GM18867 (cell line): ENCODE results near the gene NPC1.

Source experiments
- ATAC-seq: cut with Tn5 transposase; IDR thresholded peaks from one replicate; pipeline ENCODE4 v1.9.1; 2021; ENCODE audit warnings: mild to moderate bottlenecking, moderate library complexity; ENCODE audit not compliant: unreplicated experiment

NPC1 gene

GRCh38 chr18:23550898-23551297, 35.4 kb downstream of the NPC1 start:
- ATAC-seq = no peak

DNA sequence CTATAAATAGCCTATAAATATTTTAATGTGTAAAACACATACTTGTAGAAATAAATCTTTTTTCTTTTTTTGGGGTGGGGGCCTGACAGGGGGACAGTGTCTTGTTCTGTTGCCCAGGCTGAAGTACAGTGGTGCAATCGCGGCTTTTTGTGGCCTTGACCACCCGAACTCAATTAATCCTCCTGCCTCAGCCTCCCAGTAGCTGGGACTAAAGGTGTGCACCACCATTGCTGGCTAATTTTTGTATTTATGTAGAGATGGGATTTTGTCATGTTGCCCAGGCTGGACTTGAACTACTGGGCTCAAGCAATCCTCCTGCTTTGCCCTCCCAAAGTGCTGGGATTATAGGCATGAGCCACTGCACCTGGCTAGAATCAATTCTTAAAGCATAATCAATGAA, 37.6 kb downstream of the NPC1 start:
- ATAC-seq = no peak

- no peak for ATAC-seq
Measured at GRCh38 chr18:23548275-23548674, 38.0 kb downstream of the NPC1 start.

DNA sequence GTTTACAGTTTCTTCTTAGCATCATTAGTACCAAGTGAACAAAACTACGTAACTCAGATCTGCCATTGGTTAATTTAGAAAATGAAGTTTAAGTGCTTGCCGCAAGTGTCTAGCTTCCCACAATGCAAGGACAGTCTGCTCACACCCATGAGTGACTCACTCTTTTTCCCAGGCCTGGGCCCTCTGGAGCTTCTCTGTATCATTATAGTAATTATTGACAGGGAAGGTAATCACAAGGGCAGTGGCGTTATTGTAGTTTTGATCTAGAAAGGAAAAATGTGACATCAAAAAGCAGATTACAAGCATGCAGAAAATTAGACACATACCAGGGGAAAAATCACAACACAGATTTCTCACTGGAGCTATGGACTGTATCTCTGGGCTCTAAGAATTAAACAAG, 38.5 kb downstream of the NPC1 start:
- ATAC-seq = no peak

DNA sequence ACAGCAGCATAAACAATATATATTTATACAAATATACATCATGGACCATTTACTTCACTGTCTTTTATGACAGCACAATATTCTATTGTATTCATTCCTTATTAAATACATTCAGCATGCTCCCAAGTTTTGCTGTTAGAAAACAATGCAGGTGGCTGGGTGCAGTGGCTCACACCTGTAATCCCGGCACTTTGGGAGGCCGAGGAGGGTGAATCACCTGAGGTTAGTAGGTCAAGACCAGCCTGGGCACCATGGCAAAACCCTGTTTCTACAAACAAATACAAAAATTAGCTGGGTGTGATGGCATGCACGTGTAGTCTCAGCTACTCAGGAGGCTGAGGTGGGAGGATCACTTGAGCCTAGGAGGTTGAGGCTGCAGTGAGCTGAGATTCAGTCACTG, 39.0 kb downstream of the NPC1 start:
- ATAC-seq = no peak

GRCh38 chr18:23545247-23545789, 41.0 kb downstream of the NPC1 start:
- no peak for ATAC-seq

- no peak for ATAC-seq
Measured at GRCh38 chr18:23542461-23542860, 43.8 kb downstream of the NPC1 start.

DNA sequence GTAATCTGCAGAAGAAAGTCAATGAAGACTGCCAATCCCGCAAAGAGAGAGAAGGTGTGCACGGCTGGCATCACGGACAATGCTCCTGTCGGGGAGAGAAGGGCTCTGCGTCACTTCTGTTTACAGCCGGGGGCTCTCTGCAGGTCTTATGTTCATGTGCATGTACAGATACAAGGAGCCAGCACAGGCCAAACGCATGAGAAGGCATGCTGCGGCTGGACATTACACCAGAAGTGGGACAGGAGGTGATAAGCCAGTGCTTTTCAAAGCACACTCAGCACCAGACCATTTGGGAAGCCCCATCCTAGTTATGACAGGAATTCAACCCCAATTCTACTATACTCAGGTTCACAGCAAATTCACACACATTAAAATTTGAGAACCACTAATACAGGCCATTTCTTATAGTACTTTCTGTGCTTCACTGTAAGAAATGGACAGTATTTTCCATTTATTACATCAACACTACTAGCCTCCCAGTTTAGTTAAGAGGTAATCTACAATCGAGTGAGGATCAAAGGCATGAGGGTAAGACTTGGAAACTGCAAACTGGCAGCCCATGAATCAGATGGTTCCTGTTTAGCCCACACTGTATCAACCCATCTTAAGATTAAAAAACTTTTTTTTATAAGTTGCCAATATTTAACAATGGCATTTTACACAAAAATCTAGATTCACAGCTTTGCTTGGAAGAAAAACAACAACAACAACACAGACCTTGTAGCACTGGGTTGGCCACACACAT, 44.8 kb downstream of the NPC1 start:
- no peak for ATAC-seq

DNA sequence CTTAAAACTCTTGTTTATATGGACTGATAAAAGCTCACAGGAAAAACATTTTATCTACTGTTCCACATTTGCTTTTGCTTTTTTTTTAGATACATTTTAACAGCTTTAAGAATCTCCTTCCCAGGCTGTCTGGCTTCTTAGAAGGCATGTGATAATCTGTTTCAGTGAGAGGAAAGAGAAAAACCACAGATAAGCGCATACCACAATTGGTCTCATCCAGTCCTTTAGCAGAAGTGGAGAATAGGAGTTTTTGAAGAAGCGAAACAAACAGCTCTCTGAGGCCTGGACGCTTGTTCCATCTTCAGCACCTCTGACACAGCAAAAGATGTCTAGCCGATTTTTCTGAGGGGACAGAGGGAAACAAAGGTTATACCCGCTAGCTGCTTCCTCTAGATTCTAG, 45.4 kb downstream of the NPC1 start:
- peak; percentile 63 for ATAC-seq

DNA sequence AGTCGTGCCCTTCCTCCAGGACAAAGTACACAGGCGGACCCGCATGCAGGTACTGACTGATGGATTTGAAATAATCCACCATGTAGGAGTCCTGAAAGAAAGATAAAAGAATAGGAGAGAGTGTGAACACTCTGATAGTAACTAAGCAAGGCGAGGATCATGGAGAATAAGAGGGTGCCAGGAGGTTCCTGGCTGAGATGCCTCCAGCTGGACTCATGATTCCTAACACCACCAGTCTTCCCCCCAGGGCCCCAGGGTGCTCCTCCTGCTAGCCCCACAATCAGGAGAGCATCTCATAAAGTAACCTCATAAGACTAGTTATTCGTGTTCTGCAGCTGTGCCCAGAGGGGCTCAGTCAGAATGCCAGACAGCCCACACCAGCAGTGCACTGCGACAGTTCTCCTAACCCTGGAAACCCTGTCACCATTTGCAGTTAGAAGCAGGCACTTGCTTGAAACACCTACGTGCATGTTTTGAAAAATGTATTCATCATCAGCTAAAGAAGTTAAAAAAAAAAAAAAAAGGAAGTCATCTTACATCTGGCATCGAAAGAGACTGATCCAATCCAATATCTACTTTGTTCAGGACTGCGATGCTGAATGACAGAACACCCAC, 46.3 kb downstream of the NPC1 start:
- no peak for ATAC-seq

GRCh38 chr18:23539296-23539695, 47.0 kb downstream of the NPC1 start:
- ATAC-seq = no peak

GRCh38 chr18:23538870-23539269, 47.4 kb downstream of the NPC1 start:
- ATAC-seq = no peak

DNA sequence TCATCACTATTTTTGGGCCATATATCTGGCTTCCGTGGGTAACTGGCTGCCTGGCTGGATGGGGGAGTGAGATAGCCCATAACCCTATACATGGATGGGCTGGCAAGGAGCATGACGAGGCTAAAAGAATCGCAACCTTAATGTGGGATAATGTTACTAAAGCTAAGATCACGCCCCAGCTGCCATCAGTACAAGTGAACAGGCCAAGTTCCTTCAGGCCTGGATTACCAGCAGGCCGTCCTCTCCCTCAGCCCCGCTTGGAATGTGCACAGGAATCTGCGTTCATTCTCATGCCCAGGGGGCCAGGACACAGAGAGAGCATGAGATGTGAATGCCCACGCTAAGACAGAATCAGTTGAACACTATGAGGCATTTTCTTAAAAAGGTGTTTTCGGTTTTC, 48.3 kb downstream of the NPC1 start:
- no peak for ATAC-seq

GRCh38 chr18:23537274-23537673, 49.0 kb downstream of the NPC1 start:
- no peak for ATAC-seq

DNA sequence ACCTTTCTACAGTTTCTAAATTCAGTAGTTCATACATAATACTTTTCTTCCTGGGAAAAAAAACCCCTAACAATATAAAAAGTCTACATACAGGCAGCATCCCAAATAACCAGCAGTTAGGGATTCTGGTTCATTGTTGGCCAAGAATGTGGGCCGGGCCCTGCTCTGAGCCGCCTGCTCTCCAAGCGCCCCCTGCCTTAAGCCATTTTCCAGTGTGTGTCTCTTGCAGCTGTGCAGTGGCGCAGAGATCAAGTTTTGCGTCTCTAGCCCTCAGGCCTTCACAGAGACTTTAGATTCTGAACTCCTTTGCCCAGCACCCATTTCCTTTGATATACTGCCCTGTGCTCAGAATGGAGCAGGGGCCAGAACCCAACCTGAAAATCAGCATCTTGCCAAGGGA, 50.1 kb downstream of the NPC1 start:
- no peak for ATAC-seq

GRCh38 chr18:23534276-23534675, 52.0 kb downstream of the NPC1 start:
- ATAC-seq = no peak

GRCh38 chr18:23532848-23533247, 53.5 kb downstream of the NPC1 start:
- no peak for ATAC-seq

DNA sequence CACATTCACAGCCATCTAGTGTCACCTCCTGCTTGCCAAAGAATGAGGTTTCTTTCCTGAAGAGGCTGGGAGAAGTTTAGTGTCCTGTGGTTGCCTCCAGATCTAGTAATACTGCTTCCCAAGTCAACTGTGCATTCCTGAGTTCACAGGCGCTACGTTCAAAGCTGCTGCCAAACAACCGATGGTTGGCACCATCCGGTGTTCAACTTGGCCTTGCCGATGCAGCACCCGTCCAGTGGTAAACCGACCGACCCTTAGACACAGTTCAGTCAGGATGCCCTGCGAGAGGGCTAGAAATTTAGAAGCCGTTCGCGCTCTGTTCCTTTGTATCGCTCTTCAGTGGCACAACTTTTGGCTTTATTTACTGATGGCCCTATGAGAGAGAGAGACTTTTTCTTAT, 54.4 kb downstream of the NPC1 start:
- no peak for ATAC-seq

DNA sequence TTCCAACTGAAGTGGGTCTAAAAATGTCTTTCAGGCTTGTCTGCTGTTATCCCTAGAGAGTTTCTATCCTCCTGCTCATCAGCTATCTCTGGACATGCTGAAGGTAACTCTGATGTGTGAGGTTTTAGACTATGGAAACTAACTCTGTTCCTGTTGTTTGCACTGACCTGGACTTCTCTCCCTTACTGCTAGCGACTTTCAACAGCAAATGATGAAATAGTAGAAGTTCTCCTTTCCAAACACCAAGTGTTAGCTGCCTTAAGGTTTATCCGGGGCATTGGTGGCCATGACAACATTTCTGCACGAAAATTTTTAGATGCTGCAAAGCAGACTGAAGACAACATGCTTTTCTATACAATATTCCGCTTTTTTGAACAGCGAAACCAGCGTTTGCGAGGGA, 56.1 kb downstream of the NPC1 start:
- ATAC-seq = no peak

DNA sequence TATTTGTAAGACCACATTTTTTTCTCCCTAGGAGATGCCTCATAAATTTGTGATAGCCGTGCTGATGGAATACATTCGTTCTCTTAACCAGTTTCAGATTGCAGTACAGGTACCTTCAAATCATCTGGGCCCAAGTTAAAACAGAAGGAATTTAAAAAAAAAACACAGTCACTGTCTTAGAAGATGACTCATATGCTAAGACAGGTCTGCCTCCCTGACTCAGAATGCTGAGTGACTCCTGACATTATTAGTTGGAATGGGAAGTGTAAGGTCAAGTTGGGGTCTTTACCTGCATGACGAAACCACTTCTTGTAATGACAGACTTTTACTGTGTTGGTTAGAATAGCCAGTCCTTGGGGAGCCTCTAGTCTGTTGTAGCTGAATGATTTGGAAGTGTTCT, 56.7 kb downstream of the NPC1 start:
- no peak for ATAC-seq

DNA sequence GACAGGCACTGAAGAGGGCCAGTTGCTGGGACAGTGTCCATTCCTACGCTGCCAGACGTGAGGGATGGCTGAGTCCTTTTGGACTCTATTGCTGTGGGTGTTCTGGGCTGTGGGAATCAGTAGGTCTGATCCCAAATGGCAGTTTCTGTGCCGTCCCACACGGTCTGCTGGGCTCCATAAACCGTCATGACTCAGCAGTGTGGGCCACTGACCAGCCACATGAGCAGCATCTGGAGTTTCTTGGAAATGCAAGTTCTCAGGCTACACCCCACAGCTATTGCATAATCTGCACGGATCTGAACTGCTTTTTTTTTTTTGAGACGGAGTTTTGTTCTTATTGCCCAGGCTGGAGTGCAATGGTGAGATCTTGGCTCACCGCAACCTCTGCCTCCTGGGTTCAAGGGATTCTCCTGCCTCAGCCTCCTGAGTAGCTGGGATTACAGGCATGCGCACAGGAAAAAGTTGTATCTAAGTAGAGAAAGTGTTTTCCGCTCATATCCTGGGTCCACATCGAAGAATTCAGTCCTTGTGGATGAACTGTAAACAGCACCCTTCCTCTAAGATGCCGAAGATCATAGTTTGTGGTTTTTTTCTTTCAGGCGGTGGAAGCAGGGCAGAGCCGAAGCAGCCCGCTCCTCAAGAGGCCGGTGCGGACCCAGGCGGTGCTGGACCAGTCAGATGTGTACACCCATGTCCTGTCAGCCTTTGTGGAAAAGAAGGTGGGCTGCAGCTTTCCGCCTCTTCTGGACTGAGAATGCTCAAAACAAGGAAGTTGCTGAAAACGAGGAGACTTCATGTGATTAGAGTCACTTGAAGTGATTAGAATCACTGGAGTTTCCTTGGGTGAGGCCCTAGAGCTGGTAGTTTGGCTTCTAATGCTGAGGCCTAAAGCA, 57.5 kb downstream of the NPC1 start:
- no peak for ATAC-seq
